Measurements from ENCODE around the gene FBRS. TPM values are rescaled to one million over a fixed set of nuclear protein-coding genes. Genes with fewer than 3 reads are reported as not detected.
A peak's percentile ranks its signal among the peaks of the same experiment; 100 is the strongest.

The FBRS gene
- total and polyA plus RNA-seq, 8 donors: 52.1 to 80.8 (median 62.7) TPM

DNA sequence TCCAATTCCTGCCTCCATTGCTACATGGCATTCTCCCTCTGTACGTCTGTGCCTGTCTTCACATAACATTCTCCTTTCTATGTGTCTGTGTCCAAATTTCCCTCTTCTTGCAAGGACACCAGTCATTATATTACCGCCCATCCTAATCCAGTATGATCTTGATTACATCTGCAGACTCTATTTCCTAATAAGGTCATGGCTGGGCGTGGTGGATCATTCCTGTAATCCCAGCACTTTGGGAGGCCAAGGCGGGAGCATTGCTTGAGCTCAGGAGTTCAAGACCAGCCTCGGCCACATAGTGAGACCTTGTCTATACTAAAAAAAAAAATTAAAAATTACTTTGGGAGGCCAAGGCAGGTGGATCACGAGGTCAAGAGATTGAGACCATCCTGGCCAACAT lies 12.5 kb upstream of the FBRS start:
- no peak for ATAC-seq
- TF ChIP-seq, protein P1, sequence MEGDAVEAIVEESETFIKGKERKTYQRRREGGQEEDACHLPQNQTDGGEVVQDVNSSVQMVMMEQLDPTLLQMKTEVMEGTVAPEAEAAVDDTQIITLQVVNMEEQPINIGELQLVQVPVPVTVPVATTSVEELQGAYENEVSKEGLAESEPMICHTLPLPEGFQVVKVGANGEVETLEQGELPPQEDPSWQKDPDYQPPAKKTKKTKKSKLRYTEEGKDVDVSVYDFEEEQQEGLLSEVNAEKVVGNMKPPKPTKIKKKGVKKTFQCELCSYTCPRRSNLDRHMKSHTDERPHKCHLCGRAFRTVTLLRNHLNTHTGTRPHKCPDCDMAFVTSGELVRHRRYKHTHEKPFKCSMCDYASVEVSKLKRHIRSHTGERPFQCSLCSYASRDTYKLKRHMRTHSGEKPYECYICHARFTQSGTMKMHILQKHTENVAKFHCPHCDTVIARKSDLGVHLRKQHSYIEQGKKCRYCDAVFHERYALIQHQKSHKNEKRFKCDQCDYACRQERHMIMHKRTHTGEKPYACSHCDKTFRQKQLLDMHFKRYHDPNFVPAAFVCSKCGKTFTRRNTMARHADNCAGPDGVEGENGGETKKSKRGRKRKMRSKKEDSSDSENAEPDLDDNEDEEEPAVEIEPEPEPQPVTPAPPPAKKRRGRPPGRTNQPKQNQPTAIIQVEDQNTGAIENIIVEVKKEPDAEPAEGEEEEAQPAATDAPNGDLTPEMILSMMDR (IDR thresholded peaks at IDR 0.05): no peak
- intact Hi-C loops (cut with DNase I): no loop called here
- no peaks in the 10 kb centered on the region for H3K9me3 ChIP-seq
- no peaks in the 10 kb centered on the region for H3K27me3 ChIP-seq
- no peak overlapping the region for H3K27ac ChIP-seq
- H3K36me3 ChIP-seq: no peaks in the 10 kb centered on the region
- no peak for DNase-seq
- peaks cover 0 to 6% of the 10 kb centered on the region in 2 donors for H3K4me1 ChIP-seq
- H3K4me3 ChIP-seq: no peak overlapping the region

DNA sequence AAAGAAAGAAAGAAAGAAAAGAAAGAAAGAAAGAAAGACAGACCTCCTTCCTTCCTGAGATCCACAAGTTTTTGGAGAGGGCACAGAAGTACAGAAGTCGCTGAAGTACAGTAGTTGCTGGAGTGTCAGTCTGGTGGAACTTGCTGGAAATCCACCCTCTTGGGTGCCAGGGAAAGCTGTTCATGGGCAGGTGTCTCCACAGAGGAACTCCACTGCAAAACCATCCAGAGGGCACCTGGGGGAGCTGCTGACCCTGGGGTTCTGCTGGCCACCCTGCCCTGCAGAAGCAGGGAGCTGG lies 11.0 kb upstream of the FBRS start:
- Histone ChIP-seq H3K9me3 (no peaks in the 10 kb centered on the region), H3K4me1 (peaks cover 5 to 14% of the 10 kb centered on the region in 2 donors), H3K36me3 (peaks cover 0 to under 1% of the 10 kb centered on the region in 2 donors), H3K27ac (no peak overlapping the region), H3K4me3 (no peak overlapping the region), H3K27me3 (no peaks in the 10 kb centered on the region)
- no peak for ATAC-seq
- intact Hi-C loops (cut with DNase I): no loop called here
- DNase-seq: no peak
- TF ChIP-seq, protein P1 (IDR thresholded peaks at IDR 0.05): no peak

DNA sequence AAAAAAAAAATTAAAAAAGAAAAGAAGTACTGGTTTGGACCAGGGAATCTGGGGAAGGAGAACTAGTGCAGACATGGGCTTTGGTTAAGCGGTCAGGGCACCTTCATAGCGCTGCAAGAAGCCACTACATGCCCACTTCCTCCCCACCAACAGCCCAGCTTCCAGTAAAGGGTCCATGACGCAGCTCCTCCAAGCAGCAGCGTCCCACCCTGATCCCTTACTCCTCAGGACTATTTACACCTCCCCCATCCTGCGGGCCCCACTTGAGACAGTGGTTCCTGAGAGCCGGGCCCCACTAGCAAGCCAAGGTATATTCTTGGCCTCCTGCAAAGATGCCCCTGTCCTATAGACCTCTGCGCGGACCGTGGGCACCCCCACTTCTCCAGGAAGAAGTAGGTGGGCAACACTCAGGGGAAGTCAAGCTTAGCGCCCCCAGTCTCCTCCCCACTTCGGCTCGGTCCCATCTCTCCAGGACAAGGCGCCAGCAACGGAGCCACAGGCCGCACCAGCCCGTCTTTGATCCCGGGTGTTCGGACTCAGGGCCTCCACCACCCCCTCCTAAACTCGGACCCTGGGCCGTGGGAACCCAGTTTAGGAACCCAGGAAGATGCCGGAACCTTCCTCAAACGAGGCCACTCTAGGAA lies 8.4 kb upstream of the FBRS start:
- no peaks in the 10 kb centered on the region for H3K27me3 ChIP-seq
- DNase-seq (peak in 2 of 4 donors; percentile 28 to 58), ATAC-seq (no peak)
- intact Hi-C loops (cut with DNase I): no loop called here
- no peaks in the 10 kb centered on the region for H3K9me3 ChIP-seq
- peaks cover 8 to 29% of the 10 kb centered on the region in 2 donors for H3K4me1 ChIP-seq
- TF ChIP-seq, protein P1 (IDR thresholded peaks at IDR 0.05): no peak
- H3K36me3 ChIP-seq: peaks cover 0 to 27% of the 10 kb centered on the region in 2 donors
- H3K27ac ChIP-seq: peak overlapping the region; percentile 91 to 96
- H3K4me3 ChIP-seq: peak overlapping the region; percentile 52 to 97

DNA sequence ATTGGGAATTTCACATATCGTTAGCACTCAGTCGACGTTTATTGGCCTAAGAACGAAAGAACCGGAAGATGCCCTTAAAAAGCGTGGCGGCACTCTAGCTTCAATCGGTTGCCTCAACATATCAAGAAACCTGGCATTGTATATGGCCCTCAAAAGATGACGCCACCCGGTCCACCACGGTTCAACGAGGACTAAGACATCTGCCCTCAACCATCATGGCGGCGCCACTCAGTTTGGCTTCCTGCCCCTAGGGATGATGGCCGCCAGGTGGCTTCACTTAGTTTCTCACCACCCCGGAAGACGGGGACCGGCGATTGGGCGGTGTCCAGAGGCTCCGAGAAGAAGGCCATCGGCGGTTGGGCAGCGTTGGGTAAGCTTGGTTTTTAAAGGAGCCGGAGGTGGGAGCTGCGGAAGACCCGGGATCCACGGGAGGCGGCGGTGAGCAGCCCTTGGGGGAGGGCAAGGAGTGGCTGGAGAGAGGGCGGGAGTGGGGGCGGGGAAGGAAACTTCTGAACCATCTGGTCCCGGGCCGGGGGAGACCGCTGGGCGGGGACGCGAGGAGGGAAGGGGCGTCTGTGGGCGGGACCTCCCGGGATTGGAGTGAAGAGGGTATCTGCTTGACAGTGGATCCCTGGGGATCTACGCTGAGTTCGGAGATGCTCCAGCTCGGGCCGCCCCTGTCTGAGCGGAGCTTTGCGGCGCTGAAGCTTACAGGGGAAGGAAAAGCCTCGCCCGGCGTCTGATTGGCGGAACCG lies 7.7 kb upstream of the FBRS start, which contains the start of gene PRR14:
Gene PRR14, plus strand, starts transcription at position 592 of the 755 bp plus-strand sequence. CDS start 686 bp downstream, outside the sequence.
- H3K36me3 ChIP-seq: peaks cover 0 to 34% of the 10 kb centered on the region in 2 donors
- no peaks in the 10 kb centered on the region for H3K9me3 ChIP-seq
- peak within 1 kb of the TSS; percentile 52 to 97 for H3K4me3 ChIP-seq
- H3K27me3 ChIP-seq: no peaks in the 10 kb centered on the region
- TF ChIP-seq, protein P1 (IDR thresholded peaks at IDR 0.05): peak in 1 of 2 donors; percentile 66
- ATAC-seq (peak; percentile 93), DNase-seq (peak; percentile 99 to 100 (median 100))
- H3K27ac ChIP-seq: peak within 1 kb of the TSS; percentile 91 to 96
- peaks cover 8 to 29% of the 10 kb centered on the region in 2 donors for H3K4me1 ChIP-seq
- intact Hi-C loops (cut with DNase I): no loop called here

Data from left lung (tissue), 10 donors.